GM18519 (cell line): ENCODE results near the gene MAGEB6.
"Not testable (repeated sequence)": the region's sequence is repeated elsewhere in the genome, so short reads cannot be mapped to it uniquely, and the experiment has no call there.

Experiments
- ATAC-seq: cut with Tn5 transposase; IDR thresholded peaks from one replicate; pipeline ENCODE4 v1.9.1; 2021; ENCODE audit warnings: mild to moderate bottlenecking, moderate library complexity; ENCODE audit not compliant: unreplicated experiment, low FRiP score

Gene MAGEB6

GRCh38 chrX:26192204-26192603, at the start of gene MAGEB6:
Gene MAGEB6 (plus strand): TSS chrX:26192440. CDS start chrX:26193847, 1,407 bp downstream.
- no peak for ATAC-seq

GRCh38 chrX:26146024-26146423, 46.2 kb upstream of the MAGEB6 start:
- ATAC-seq, result no peak

GRCh38 chrX:26160301-26160700, 31.9 kb upstream of the MAGEB6 start, which contains the start of gene MAGEB6B:
Gene MAGEB6B (plus strand): TSS chrX:26160601. CDS start chrX:26160601, 0 bp downstream.
- ATAC-seq, result no peak

GRCh38 chrX:26203561-26203960, 11.3 kb downstream of the MAGEB6 start:
- no peak for ATAC-seq

- not testable (repeated sequence) for ATAC-seq
Measured at GRCh38 chrX:26204717-26205116, 12.5 kb downstream of the MAGEB6 start.

- ATAC-seq, result no peak
Measured at GRCh38 chrX:26208012-26208411, 15.8 kb downstream of the MAGEB6 start.

- no peak for ATAC-seq
Measured at GRCh38 chrX:26215869-26216268, 23.6 kb downstream of the MAGEB6 start, which contains the start of gene MAGEB5. Gene MAGEB5 (plus strand): TSS chrX:26216169. CDS start chrX:26217302, 1,133 bp downstream.

- no peak for ATAC-seq
Measured at GRCh38 chrX:26219351-26219750, 27.1 kb downstream of the MAGEB6 start.

- no peak for ATAC-seq
Measured at GRCh38 chrX:26234177-26234576, 41.9 kb downstream of the MAGEB6 start.
